HUES48 (cell line): ENCODE measurements around the gene P3H2.

Experiments
- H3K27ac ChIP-seq: one replicate; pipeline ENCODE4 v1.7.0; 2013; ENCODE audit warnings: low read depth, low read length, inconsistent platforms
- H3K27me3 ChIP-seq: 2 replicates; pipeline ENCODE4 v1.6.1; 2013; ENCODE audit warnings: mild to moderate bottlenecking, low read length; ENCODE audit not compliant: control insufficient read depth, insufficient read depth
- H3K36me3 ChIP-seq: 2 replicates; pipeline ENCODE4 v1.6.1; 2013; ENCODE audit warnings: low read length; ENCODE audit not compliant: control insufficient read depth, insufficient read depth
- H3K4me1 ChIP-seq: 2 replicates; pipeline ENCODE4 v1.6.1; 2013; ENCODE audit warnings: mild to moderate bottlenecking, low read length; ENCODE audit not compliant: control insufficient read depth, insufficient read depth
- H3K4me3 ChIP-seq: 2 replicates; pipeline ENCODE4 v1.5.1; 2013; ENCODE audit warnings: mild to moderate bottlenecking, low read depth, low read length
- H3K9ac ChIP-seq: 2 replicates; pipeline ENCODE4 v1.6.1; 2013; ENCODE audit warnings: mild to moderate bottlenecking, low read depth, low read length, moderate library complexity
- H3K9me3 ChIP-seq: 2 replicates; pipeline ENCODE4 v1.6.1; 2013; ENCODE audit warnings: low read length; ENCODE audit not compliant: control insufficient read depth, insufficient read depth

Gene P3H2

DNA sequence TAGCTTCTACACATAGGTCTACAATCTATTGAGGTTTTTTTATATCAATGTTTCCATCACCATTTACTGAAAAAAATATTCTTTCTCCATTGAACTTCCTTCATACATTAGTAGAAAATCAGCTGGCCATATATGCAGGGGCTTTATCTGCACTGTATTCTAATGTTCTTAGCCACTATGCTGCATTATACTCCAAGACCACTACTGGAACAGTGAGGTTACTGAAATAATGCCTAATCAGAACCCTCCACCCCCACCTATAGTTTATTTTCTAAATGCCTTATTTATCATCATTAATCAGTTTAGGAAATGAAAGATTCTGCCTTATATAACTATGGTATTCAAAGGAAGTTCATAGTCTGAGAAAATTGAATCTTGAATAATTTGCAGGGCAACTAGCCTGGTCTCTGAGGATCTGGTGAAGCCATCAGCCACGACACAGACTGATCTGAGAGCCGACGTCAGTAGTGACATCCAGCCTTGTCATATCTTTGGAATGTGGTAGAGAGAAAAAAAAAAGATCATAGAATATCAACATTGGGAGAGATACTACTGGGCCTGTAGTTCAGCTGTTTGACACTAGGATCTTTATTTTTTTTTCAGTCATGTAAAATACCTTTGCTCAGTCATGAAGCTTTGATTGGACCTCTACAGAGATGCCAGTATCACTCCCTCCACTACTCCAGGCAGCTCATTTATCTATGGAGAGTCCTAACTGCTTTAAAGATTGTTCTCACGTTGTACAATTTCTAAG, 66.6 kb downstream of the P3H2 start:
- Histone ChIP-seq H3K27ac (no peak overlapping the region), H3K9ac (no peak overlapping the region), H3K9me3 (no peaks in the 10 kb centered on the region), H3K27me3 (no peaks in the 10 kb centered on the region), H3K4me3 (no peak overlapping the region), H3K36me3 (no peaks in the 10 kb centered on the region), H3K4me1 (peaks cover 53% of the 10 kb centered on the region)

DNA sequence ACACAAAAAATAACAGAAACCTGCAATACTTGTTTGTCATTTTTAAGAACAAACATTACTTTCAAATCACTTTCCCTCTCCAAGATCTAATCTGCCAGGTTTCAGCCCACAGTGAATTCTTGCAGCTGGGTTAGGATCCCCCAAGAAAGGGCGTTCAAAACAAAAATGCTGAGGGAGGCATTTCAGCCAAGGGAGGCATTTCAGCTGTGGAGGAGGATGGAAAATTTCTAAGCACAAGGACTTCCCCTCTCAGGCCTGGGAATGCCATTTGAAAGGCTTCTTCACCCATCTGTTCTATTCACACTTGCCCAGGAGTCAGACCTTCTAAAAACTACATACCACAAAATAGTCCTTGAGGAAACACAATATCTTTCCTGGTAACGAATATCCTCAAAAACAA, 69.1 kb downstream of the P3H2 start:
- Histone ChIP-seq H3K9me3 (no peaks in the 10 kb centered on the region), H3K4me1 (peaks cover 43% of the 10 kb centered on the region), H3K4me3 (no peak overlapping the region), H3K36me3 (no peaks in the 10 kb centered on the region), H3K27me3 (no peaks in the 10 kb centered on the region), H3K27ac (peak overlapping the region; percentile 43), H3K9ac (no peak overlapping the region)

DNA sequence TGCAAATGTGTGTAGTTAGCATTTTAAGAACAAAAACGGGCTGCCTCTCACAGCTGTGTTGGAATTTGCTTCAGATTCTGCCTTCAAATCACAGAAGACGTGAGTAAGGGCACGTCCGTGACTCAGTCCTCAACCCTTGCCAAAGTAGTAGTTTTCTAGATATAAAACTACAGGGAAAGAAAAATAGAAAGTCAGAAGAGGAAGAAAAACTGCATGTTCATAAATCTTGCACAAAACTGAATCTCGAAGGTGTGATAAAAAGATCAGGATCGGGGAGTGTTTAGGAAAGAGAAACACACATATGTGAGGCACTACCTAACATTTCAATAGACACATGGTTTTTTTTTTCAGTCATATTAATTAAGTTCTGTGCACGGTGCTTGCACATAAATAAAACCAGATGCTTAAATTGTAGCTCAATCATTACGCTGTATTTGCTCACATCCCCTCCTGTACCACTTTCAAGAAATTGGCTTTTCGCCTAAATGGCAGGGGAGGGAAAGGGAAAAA, 71.7 kb downstream of the P3H2 start:
- Histone ChIP-seq H3K27ac (peak overlapping the region; percentile 77), H3K4me1 (peaks cover 52% of the 10 kb centered on the region), H3K4me3 (0 out of 2 replicates have a peak overlapping the region, but pooled peaks have one; percentile 3), H3K27me3 (no peaks in the 10 kb centered on the region), H3K9ac (0 out of 2 replicates have a peak overlapping the region, but pooled peaks have one; percentile 48), H3K9me3 (no peaks in the 10 kb centered on the region), H3K36me3 (no peaks in the 10 kb centered on the region)

DNA sequence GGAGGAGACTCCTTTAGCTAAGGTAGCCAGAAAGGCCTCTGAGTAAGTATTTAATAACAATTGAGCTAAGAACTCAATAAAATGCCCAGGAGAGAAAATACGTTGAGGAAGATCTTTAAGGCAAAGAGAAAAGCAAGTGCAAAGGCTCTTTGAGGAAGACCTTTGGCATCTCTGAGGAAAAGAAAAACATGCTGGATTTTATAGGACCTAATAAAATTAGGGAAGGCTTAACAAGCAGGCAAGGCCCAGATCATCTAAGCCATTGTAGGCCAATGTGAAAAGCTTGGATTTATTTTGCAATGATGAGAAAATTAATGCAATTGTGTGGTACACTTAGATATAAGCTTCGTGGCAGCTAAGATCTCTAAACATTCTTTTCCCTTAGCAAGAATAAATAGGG, 75.7 kb downstream of the P3H2 start:
- Histone ChIP-seq H3K27me3 (no peaks in the 10 kb centered on the region), H3K9ac (no peak overlapping the region), H3K4me1 (peaks cover 64% of the 10 kb centered on the region), H3K4me3 (no peak overlapping the region), H3K27ac (no peak overlapping the region), H3K9me3 (no peaks in the 10 kb centered on the region), H3K36me3 (no peaks in the 10 kb centered on the region)

DNA sequence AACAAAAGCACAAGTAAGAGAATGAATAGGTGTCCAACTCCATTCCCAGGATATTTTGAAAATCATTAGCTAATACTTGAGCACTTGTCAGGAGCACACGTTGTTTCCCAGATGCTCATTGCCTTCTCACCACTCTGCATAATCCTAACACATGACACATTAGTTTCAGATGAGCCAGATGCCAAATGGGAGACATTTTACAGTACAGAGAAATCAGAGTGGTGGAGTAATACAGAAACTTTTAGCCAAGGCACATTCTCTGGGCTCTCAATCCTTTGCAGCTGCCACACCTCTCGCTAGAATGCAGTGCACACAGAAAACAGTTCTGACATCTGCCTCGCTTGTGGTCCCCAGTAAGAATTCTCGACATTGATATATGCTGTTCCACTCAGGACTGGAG, 76.6 kb downstream of the P3H2 start:
- Histone ChIP-seq H3K36me3 (no peaks in the 10 kb centered on the region), H3K4me1 (peaks cover 62% of the 10 kb centered on the region), H3K9me3 (no peaks in the 10 kb centered on the region), H3K4me3 (no peak overlapping the region), H3K9ac (no peak overlapping the region; the same call in 1 of the 2 replicates), H3K27ac (peak overlapping the region; percentile 50), H3K27me3 (no peaks in the 10 kb centered on the region)

DNA sequence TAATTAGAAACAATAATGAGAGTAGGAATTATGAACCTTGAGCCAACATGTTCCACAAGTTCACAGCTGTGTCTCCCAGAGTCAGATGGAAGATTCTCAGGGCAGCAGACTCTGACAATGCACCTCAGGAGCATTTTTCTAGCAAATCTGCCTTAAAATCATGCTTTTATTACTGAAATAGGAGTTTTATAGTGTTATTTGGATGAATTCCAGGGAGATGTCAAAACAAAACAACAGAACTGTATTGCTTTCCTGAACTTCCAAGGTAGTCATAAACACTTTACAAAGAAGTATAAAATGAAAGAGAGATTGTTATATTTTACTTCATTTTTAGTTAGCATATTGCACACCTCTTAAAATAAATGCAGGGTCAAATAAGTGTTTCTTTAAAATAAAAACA, 77.0 kb downstream of the P3H2 start:
- peaks cover 58% of the 10 kb centered on the region for H3K4me1 ChIP-seq
- H3K9ac ChIP-seq: no peak overlapping the region
- no peaks in the 10 kb centered on the region for H3K27me3 ChIP-seq
- H3K36me3 ChIP-seq: no peaks in the 10 kb centered on the region
- H3K27ac ChIP-seq: peak overlapping the region; percentile 50
- no peaks in the 10 kb centered on the region for H3K9me3 ChIP-seq
- H3K4me3 ChIP-seq: no peak overlapping the region

DNA sequence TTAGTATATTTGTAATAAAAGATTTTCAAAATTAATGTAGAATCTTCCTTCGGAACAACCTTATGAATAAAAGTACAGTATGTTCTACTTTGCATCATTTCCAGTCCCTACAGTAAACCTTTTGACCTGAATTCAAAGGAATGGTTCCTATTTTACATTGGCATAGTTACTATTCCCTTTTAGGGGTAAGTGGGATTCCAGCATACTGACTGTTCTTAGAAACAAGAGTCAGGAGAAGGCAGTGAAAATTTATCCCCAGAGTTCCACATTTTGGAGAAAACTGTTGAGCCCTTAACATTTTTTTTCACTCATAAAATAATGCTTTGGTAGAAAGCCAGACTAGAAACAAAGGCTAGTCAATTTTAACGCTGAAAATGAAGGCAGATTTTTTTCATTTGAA, 78.1 kb downstream of the P3H2 start:
- Histone ChIP-seq H3K27me3 (no peaks in the 10 kb centered on the region), H3K4me3 (no peak overlapping the region), H3K36me3 (no peaks in the 10 kb centered on the region), H3K27ac (peak overlapping the region; percentile 97), H3K9ac (peak overlapping the region; percentile 49; the same call in 1 of the 2 replicates), H3K4me1 (peaks cover 65% of the 10 kb centered on the region), H3K9me3 (no peaks in the 10 kb centered on the region)

DNA sequence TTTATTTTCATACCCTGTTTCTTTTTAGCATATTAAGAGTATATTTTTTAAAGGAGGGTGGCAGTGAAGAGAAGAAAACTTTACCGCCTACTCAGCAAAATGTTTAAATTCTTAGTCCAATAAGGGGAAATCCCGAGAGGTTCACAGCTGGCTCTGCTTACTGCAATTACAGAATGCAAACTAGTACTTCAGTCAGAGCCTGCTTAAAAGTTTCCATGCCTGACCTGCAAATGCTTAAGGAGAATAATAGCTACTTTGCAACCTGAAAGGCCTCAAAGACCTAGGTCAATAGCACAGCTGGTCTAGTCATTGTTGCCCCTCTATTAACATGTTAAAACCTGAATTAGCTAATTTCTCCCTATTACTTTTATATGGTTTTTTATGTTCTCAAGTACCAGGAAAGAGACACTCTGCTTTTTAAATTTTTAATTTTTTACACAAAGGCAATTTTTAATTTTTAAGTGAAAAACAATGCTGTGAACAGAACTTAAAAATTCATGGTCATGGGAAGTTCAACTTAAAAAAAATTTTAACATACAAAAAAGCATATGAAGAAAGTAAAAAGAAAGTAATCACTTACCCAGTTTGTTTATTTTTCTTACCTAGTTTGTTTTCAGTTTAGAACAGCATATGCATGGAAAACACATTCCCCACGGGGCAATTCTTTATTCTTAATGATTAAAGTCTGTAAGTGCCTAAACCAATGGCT, 79.2 kb downstream of the P3H2 start:
- H3K4me3 ChIP-seq: peak overlapping the region; percentile 31
- H3K4me1 ChIP-seq: peaks cover 71% of the 10 kb centered on the region
- no peaks in the 10 kb centered on the region for H3K36me3 ChIP-seq
- no peaks in the 10 kb centered on the region for H3K9me3 ChIP-seq
- peak overlapping the region; percentile 49 for H3K9ac ChIP-seq
- no peaks in the 10 kb centered on the region for H3K27me3 ChIP-seq
- H3K27ac ChIP-seq: peak overlapping the region; percentile 97

DNA sequence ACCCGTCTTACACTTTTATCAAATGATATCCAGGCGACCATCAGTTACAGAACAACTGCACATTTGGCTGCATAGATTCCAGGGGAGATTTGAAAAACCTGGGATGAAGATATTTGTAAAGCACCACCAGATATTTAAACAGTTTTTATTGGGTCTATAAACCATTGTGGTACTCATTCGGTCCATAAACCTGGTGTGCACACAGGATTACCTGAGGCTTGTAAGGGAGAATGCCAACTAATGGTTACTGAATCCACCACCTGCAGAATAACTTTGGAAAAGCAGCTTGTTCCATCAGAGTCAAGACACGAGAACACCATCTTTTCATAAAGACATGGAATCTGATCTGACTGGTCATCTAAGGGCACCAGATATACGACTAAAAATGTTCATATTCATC, 80.6 kb downstream of the P3H2 start:
- Histone ChIP-seq H3K4me1 (peaks cover 81% of the 10 kb centered on the region), H3K36me3 (no peaks in the 10 kb centered on the region), H3K27me3 (no peaks in the 10 kb centered on the region), H3K9ac (no peak overlapping the region), H3K4me3 (no peak overlapping the region), H3K27ac (peak overlapping the region; percentile 97), H3K9me3 (no peaks in the 10 kb centered on the region)

DNA sequence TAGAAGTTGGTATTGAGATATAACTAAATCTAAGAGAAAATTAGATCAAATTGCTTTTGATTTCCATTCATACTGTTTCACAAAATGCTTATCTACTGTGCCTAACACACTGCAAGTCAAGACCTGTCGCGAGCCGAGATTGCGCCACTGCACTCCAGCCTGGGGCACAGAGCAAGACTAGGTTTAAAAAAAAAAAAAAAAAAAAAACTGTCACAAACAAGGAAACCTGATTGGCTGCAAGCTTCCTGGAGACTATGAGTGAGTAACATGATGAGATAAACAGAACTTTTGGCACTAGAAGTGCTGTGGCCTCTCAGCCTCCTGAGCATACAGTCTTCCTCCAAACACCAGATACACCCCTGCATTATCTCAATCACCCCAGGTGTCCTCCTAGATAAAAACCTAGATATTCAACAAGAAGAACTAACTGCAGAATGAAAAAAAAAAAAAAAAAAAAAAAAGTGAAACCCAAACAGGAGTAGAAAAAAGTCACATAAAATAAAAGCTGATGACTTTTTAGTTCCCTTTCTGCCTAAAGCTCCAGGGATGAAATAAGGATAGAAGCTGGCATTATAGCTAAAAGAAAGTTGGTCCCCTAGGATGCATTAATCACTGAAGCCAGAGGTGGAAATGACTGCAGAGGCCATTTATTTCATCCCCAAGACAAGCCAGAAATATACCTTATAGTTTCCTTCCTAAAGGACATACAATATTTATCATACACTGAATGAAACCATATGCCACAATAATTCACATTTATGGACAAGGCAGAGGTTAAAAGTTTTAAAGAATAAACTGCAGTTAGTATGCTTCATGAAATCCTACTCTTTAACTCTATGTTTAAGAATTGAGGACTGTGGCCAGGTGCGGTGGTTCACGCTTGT, 82.4 kb downstream of the P3H2 start:
- peak overlapping the region; percentile 14 for H3K27ac ChIP-seq
- H3K36me3 ChIP-seq: no peaks in the 10 kb centered on the region
- H3K4me1 ChIP-seq: peaks cover 72% of the 10 kb centered on the region
- no peak overlapping the region for H3K9ac ChIP-seq
- H3K27me3 ChIP-seq: no peaks in the 10 kb centered on the region
- no peak overlapping the region for H3K4me3 ChIP-seq
- no peaks in the 10 kb centered on the region for H3K9me3 ChIP-seq
